ENCODE data around the gene PTPN3.

The PTPN3 gene

DNA sequence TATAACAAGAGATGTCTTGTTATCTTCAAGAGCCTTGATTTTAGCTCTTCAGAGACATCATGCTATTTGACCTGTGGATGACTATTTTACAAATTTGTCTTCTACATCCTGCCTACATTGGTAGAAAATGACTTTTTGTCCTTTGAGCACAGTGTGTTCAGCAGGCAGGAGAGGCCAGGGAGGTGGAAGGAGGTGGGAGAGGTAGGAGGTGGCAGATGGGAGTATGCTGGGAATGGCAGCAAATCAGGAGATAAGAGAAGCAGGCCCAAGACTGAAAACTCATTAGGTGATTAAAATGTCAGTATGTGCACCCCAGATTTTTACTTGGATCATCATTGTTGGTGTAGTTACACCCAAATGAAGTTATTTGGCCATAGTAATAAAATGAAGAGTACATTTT is 44.1 kb downstream of the PTPN3 start:
- no peak for DNase-seq (ENCODE audit: low spot score)

DNA sequence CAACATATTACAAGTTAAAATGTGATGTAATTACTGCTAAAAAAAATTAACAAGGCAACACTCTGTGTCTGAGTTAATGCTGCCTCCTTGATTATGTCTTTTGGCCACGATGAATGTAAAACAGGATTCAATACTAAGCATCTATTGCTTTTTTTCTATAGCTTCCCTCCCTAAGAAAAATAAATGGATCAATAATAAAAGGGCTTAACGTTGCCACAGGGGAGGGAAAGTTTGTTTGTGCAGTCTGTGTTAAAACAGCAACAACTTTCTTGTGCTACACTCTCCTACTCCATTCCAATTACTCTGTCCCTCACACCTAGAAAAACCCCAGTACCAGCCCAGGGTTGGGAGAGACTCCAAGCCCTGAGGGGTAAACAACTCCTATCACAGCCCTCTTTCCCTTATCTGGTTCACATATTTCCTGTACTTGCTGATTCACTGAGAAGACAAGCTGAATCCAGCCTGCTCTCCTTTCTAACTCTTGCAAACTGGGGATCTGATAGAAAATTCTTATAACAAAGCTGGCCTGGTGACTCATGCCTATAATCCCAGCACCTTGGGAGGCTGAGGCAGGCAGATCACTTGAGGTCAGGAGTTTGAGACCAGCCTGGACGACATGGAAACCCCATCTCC is 44.8 kb downstream of the PTPN3 start:
- no peak for DNase-seq (ENCODE audit: low spot score)

DNA sequence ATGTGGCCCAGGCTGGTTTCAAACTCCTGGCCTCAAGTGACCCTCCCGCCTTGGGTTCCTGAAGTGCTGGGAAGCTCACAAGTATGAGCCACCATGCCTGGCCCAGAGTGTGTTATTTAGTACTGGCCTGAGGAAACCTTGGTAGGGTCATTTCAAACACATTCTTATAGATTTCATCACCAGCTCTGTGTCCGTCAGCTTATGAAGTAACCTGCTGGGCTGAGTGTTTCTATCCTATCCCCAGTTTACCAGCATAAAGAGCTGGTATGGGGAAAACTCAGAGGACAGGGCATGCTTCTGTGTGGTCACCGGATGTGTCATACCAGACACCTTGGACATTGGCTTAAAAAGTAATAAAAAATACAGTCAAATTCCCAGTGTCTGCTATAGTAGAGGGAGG is 45.3 kb downstream of the PTPN3 start:
- DNase-seq (ENCODE audit: low spot score): no peak

DNA sequence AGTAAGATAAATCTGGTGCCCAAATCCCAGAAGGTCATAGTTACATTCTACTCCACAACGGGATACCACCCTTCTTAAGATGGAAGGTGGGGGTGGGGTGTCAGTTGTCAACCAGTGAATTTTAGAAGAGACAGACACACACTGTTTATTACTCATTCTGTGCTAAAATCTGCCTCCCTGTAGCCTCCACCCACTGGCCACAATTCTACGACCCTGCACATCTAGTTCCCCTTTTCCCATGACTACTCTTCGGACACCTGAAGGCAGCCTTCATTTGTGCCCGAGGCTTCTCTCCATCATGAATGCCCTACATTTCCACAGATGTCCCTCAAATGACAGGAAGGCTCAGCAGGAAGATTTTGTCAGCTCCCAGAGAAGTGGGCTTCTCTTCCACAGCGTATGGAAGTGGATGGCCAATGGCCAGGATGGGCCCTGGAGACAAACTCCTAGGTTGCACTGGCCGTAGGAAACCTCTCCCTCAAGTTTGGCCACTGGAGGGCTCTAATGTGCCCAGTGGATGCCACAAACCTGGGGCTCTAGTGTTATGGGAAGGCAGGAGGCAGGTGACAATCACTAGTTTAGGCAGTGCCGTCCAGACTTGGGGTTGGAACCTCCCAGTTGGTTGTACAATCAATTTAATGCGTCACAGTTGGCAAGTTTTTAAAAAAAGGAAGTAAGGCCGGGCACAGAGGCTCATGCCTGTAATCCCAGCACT is 46.6 kb downstream of the PTPN3 start:
- DNase-seq (ENCODE audit: low spot score): no peak

DNA sequence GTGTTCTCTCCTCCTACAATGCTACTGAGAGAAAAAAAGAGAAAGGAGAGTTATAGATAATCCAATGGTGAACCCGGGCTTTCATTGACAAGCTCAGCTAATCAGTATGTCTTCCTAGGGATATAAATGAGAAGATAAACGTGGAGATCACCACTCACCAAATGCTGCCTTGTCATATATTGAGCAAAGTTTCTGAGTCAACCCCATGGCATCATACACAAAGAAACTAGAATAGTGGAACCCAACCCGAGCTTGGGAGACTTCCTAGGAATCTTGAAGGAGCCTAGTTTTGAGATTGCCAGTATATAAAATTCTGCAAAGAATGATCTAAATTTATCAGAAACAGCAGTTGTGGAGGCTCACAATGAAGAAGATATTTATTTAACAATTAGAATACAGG is 47.8 kb downstream of the PTPN3 start:
- no peak for DNase-seq (ENCODE audit: low spot score)

DNA sequence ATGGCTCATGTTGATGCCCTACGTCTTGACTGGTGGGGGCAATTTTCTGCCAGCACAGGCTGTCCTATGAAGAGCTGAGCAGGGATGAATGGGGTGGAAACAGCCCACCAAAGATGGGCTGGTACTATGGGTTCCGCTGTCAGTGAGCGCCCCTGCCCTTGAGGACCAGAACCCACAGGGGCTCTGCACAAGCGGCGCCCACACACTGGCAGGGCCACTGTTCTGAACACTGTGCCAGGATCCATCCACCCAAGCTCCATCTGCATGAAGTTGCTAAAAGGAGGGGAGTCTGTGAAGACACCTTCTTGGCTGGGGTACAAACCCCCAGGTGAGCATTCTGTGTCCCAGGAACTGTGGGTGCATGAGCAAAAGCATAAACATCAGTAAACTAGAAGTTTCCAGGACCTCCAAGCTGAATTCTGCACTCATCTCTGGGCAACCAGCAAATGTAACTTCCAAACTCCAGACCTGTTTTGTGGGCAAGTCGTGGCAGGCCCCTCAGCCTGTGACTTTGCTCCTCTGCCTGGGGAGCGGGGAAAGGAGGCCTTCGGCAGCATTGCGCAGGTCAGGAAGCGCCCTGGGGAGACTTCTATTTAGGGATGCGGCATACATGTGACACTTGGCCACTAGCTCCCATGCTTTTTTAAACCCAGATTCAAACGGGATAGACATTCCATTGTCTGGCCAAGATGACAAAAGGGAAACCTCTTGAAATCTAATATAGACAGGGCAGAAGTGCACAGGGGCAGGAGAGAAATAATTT is 48.9 kb downstream of the PTPN3 start:
- DNase-seq (ENCODE audit: low spot score): no peak

- DNase-seq (ENCODE audit: low spot score): no peak
These were observed 49.9 kb downstream of the PTPN3 start for GRCh38 chr9:109448223-109448622.

GRCh38 chr9:109447329-109448076 is 50.6 kb downstream of the PTPN3 start:
- no peak for DNase-seq (ENCODE audit: low spot score)

- no peak for DNase-seq (ENCODE audit: low spot score)
These were observed 53.3 kb downstream of the PTPN3 start for GRCh38 chr9:109444771-109445320.

- no peak for DNase-seq (ENCODE audit: low spot score)
These were observed 55.4 kb downstream of the PTPN3 start for GRCh38 chr9:109442716-109443115.

GRCh38 chr9:109441296-109441695 is 56.8 kb downstream of the PTPN3 start:
- peak; percentile 44 for DNase-seq (ENCODE audit: low spot score)

GRCh38 chr9:109440797-109441287 is 57.3 kb downstream of the PTPN3 start:
- DNase-seq (ENCODE audit: low spot score): peak; percentile 74

DNA sequence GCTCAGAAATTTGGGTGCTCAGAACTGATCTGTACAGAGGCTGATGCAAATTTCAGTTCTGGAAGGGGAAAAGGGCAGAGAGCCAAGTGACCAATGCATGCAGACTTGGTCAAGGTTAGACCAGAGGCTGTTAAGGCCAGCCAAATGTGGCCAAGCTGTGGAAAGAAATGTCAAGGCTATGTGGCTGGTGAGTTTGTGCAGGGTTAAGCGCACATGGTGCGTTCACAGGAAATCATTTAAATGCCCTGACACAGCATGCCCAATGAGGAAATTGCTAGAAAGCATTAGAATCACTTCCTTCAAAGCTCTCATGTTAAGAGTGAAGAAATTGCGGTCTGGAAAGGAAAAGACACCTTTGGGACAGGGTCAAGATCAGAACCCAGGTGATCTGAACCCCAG is 58.0 kb downstream of the PTPN3 start:
- DNase-seq (ENCODE audit: low spot score): no peak

GRCh38 chr9:109439378-109440116 is 58.6 kb downstream of the PTPN3 start:
- DNase-seq (ENCODE audit: low spot score): no peak

DNA sequence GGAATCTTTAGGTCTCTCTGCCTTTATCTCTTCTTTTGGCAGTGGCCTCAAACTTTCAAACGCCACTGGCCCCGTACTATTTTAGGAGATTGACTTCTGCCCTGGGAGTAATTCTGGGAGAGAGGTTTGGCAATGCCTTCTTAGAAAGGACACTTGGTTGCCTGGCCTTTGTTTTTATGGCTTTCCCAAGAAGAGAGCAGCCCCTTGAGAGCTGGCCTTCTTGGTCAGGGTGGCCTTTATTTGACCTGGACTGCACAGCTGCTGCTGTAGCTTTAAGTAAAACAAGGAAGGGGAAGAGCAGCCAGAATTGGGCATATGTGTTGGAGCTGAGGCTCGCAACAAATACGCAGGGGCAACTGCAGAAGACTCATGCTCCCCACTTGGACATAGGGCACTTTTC is 60.8 kb downstream of the PTPN3 start:
- DNase-seq (ENCODE audit: low spot score): no peak

- no peak for DNase-seq (ENCODE audit: low spot score)
These were observed 62.0 kb downstream of the PTPN3 start for GRCh38 chr9:109436071-109436470.

DNA sequence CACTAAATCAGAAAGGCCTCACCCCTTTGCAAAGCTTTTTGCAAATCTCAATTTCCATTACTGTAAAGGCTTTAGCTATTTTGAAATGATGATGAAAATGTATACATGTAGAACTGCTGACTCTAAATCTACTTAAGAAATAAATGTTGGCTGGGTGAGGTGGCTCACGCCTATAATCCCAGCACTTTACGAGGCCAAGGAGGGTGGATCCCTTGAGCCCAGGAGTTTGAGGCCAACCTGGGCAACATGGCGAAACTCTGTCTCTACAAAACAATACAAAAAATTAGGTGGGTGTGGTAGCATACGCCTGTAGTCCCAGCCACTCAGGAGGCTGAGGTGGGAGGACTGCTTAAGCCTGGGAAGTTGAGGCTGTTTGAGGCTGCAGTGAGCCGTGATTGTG is 64.6 kb downstream of the PTPN3 start:
- DNase-seq (ENCODE audit: low spot score): no peak

- DNase-seq (ENCODE audit: low spot score): no peak
These were observed 67.9 kb downstream of the PTPN3 start for GRCh38 chr9:109430231-109430630.

DNA sequence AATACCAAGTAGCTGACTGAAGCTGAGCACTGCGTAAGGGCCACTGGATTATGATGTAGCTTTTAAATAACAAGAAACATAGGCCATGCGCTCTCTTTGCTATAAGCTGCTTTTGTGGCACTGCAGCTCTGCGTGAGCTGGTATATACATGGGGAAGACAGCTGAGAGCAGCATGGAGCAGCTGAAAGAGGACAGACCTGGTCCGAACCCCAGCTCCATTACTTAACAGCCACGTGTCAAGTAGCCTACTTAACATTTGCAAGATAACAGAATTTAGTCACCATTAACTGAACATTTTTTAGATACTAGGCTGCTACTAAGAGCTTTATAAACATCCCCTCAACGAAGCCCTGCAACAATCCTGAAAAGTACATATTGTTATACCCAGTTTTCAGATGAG is 69.3 kb downstream of the PTPN3 start:
- DNase-seq (ENCODE audit: low spot score): no peak

DNA sequence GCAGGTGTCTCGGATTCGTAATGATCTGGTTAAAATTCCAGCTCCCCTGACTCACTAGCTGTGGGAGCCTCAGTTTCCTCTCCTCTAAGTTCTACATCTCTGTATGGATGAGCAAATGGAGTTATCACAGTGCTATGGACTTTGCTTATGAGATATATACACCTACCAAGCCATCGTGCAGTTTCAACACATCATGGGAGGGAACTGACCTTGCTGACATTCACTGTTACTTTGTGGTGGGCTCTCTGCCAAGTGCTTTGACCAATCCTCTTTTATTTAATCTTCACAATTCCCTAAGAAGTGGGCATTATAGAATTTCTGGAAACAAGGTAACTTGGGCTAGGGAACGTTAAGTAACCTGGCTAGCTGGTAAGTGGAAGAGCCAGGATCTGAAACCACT is 70.2 kb downstream of the PTPN3 start:
- DNase-seq (ENCODE audit: low spot score): no peak

All from D341Med (cell line).